ENCODE results near the gene ZNF48.

Gene ZNF48

DNA sequence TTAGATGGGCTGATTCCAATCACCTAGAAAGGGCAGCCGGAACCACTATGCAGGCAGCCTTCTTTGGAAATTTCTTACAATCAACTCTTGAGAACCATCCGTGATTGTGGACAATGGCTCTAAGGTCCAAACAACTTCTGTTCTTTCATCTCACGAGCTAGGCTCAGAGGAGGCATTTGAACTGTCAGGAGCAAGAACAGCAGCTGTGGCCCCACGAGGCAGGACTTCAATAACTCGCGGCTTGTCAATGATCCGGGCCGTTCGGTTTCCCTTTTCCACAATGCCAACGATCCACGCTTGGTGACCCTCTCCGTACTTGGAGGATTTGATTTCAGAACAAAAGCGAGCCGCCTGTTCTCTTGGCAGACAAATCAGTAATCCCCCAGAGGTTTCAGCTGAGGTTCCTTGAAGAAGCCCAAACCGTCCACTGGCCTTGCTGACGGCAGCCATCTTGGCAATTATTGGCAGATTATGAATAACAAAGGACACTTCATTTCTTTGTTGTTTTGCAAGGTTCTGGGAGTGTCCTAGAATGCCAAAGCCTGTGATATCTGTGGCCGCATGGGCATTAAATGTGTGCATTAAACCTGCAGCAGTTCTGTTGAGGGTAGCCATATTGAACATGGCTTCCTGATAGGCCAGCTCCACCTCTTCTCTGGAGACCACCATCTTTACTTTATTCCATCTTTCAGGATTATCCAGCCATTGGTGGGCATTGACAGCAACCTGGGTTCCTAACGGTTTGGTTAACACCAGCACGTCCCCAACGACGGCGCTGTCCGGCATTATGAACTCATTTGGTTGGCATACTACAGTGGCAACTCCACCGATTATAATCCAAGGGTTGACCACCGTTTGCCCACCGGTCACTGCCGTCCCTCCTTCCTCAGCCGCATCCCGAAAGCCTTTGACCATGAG lies 49.3 kb downstream of the ZNF48 start:
- H3K27ac ChIP-seq, result peak overlapping the region; percentile 87
- in situ Hi-C loops (cut with HindIII; ENCODE audit: low pct_ligation_motif_present, low sequenced_read_pairs), result loop anchor here (25.0 kb wide), 1 partner anchor 168 kb away; the partner anchor contains the start of gene ZNF689
- TF ChIP-seq, protein P1, sequence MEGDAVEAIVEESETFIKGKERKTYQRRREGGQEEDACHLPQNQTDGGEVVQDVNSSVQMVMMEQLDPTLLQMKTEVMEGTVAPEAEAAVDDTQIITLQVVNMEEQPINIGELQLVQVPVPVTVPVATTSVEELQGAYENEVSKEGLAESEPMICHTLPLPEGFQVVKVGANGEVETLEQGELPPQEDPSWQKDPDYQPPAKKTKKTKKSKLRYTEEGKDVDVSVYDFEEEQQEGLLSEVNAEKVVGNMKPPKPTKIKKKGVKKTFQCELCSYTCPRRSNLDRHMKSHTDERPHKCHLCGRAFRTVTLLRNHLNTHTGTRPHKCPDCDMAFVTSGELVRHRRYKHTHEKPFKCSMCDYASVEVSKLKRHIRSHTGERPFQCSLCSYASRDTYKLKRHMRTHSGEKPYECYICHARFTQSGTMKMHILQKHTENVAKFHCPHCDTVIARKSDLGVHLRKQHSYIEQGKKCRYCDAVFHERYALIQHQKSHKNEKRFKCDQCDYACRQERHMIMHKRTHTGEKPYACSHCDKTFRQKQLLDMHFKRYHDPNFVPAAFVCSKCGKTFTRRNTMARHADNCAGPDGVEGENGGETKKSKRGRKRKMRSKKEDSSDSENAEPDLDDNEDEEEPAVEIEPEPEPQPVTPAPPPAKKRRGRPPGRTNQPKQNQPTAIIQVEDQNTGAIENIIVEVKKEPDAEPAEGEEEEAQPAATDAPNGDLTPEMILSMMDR (IDR thresholded peaks at IDR 0.05; ENCODE audit: low read depth, low read length, missing control alignments), result no peak

GRCh38 chr16:30445149-30445407 lies 49.9 kb downstream of the ZNF48 start:
- H3K4me3 ChIP-seq (ENCODE audit: low read depth, low read length), result peak overlapping the region; percentile 82
- no peaks in the 10 kb centered on the region for H3K27me3 ChIP-seq (replicated peaks)
- in situ Hi-C loops (cut with HindIII; ENCODE audit: low pct_ligation_motif_present, low sequenced_read_pairs), result loop anchor here (25.0 kb wide), 1 partner anchor 167 kb away; the partner anchor contains the start of gene ZNF689
- no peaks in the 10 kb centered on the region for H3K36me3 ChIP-seq (replicated peaks)
- peak overlapping the region; percentile 87 for H3K27ac ChIP-seq
- DNase-seq, result no peak
- TF ChIP-seq, protein P1 (IDR thresholded peaks at IDR 0.05; ENCODE audit: low read depth, low read length, missing control alignments), result no peak

More for the DNA sequence above, 49.3 kb downstream of the ZNF48 start:
- peak overlapping the region; percentile 82 for H3K4me3 ChIP-seq (ENCODE audit: low read depth, low read length)
- DNase-seq, result no peak
- H3K27me3 ChIP-seq (replicated peaks), result no peaks in the 10 kb centered on the region
- no peaks in the 10 kb centered on the region for H3K36me3 ChIP-seq (replicated peaks)

DNA sequence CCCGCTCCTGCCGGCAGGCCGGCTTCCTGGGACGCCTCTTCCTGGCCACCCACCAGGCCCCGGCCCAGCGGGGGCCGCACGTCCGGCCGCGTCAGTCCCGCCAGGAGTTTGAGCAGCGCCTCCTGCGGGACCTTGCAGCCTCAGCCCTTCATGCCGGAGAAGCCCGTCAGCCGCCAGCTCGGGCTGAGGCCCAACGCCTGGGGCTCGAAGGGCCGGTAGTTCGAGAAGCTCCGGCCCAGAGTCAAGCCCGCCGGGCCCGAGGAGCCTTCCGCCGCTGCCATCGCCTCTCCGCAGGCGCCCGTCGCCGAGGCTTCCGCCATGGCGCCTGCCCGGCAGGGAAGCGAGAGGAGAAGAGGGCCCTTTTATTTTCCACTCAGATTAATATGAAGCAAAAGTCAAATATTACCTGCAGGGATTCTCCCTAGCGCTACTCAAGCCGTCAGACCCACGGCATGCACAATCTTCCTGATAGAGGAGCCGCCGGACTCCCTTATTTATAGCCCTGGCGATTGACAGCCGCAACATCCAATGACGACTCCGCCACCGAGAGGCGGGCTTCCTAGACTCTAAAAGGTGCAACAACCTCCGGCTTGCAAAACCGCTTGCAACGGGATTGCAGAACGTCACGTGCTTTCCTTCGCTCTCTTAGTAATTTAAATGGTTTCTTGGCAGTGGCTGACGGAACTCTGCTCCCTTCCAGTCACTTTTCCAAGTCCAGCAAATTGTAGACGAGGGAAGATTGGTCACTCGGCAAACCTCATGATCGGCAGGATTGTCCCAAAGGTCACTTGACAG lies 50.4 kb downstream of the ZNF48 start, which contains the start of gene SEPHS2:
Gene SEPHS2, minus strand, starts transcription at position 467 of the 795 bp plus-strand sequence. Its CDS starts 147 bp downstream, at position 320.
- Histone ChIP-seq H3K4me3 (ENCODE audit: low read depth, low read length) (peak within 1 kb of the TSS; percentile 82), H3K36me3 (replicated peaks) (no peaks in the 10 kb centered on the region), H3K27me3 (replicated peaks) (no peaks in the 10 kb centered on the region), H3K27ac (peak within 1 kb of the TSS; percentile 87)
- TF ChIP-seq, protein P1 (IDR thresholded peaks at IDR 0.05; ENCODE audit: low read depth, low read length, missing control alignments), result peak; percentile 60
- DNase-seq, result peak; percentile 100
- in situ Hi-C loops (cut with HindIII; ENCODE audit: low pct_ligation_motif_present, low sequenced_read_pairs), result loop anchor here (25.0 kb wide), 1 partner anchor 167 kb away; the partner anchor contains the start of gene ZNF689

DNA sequence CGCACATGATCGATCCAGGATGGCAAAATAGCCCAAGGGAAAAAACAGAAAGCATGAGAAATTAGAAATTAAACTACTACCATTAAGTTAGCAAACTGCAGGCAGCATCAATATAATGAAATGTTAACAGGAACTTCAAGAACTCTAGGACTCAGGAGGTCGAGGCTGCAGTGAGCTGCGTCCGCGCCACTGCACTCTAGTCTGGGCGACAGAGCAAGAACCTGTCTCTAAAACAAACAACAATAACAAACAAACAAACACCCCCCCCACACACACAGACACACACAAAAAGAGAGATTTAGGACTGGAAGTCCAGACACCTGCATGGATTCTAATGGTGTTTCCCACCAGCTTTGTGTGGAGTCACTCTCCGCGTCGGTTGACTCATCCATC lies 51.0 kb downstream of the ZNF48 start:
- in situ Hi-C loops (cut with HindIII; ENCODE audit: low pct_ligation_motif_present, low sequenced_read_pairs), result loop anchor here (25.0 kb wide), 1 partner anchor 166 kb away; the partner anchor contains the start of gene ZNF689
- no peak for DNase-seq
- no peaks in the 10 kb centered on the region for H3K27me3 ChIP-seq (replicated peaks)
- TF ChIP-seq, protein P1 (IDR thresholded peaks at IDR 0.05; ENCODE audit: low read depth, low read length, missing control alignments), result no peak
- H3K4me3 ChIP-seq (ENCODE audit: low read depth, low read length), result peak overlapping the region; percentile 82
- no peaks in the 10 kb centered on the region for H3K36me3 ChIP-seq (replicated peaks)
- H3K27ac ChIP-seq, result no peak overlapping the region

DNA sequence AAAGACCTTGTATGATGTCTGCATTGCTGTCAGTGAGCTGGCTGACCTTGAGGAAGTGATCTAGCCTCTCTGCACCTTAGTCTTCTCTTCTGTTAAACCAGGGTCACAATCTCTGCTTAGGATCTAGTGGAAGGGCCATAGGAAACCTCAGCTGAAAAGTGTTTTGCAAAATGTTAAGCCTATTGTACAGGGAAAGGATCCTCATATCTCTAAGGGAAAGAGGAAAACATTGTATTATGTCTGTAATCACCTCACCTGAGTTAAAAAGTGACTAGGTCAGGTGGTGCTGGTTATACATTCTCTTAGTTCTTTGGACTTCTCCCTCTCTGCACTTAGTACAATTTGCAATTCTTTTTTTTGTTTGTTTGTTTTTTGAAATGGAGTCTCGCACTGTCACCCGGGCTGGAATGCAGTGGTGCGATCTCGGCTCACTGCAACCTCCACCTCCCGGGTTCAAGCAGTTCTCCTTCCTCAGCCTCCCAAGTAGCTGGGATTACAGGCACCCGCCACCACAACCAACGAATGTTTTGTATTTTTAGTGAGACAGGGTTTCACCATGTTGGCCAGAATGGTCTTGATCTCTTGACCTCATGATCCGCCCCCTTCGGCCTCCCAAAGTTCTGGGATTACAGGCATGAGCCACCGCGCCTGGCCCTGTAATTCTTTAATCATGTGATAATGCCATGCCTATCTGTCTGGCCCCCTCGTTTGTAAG lies 52.4 kb downstream of the ZNF48 start:
- Histone ChIP-seq H3K4me3 (ENCODE audit: low read depth, low read length) (no peak overlapping the region), H3K27me3 (replicated peaks) (no peaks in the 10 kb centered on the region), H3K27ac (no peak overlapping the region), H3K36me3 (replicated peaks) (no peaks in the 10 kb centered on the region)
- in situ Hi-C loops (cut with HindIII; ENCODE audit: low pct_ligation_motif_present, low sequenced_read_pairs), result loop anchor here (25.0 kb wide), 1 partner anchor 165 kb away; the partner anchor contains the start of gene ZNF689
- TF ChIP-seq, protein P1 (IDR thresholded peaks at IDR 0.05; ENCODE audit: low read depth, low read length, missing control alignments), result no peak
- no peak for DNase-seq
